ENCODE results near the gene FADS1.

DNA sequence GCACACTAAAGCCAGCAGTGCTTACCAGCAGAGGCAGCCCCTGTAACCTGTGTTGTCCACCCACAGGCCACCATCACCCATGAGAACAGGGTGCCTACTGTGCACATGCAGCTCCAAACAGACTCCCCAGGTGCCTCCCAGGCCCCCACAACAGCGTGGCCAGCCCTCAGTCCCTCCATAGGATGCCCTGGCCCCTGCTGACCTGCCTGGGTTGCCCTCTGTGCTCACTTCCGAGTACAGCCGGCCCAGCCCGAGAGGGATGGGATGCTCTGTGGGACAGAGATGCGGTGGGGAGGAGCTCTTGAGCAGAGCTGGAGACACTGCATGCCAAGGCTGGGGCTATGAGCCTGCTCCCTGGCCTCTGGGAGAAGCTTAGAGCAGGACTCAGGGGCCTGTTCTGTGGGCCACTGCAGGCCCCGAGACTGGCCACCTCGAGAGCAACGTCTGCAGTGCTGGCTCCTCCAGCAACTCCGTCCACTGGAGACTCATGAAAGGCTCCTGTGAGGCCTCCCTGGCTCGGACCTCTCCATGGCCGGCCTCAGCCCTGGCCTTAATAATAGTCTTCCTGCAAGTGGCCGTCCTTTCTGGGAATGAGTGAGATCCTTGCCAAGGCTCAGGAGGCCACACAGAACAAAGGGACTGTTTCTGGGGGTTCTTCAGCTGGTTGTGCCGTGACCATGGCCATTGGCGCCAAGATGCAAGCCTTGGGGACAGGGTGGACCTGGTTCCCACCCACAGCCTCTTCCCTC lies 38.3 kb upstream of the FADS1 start:
- TF ChIP-seq, protein P1, sequence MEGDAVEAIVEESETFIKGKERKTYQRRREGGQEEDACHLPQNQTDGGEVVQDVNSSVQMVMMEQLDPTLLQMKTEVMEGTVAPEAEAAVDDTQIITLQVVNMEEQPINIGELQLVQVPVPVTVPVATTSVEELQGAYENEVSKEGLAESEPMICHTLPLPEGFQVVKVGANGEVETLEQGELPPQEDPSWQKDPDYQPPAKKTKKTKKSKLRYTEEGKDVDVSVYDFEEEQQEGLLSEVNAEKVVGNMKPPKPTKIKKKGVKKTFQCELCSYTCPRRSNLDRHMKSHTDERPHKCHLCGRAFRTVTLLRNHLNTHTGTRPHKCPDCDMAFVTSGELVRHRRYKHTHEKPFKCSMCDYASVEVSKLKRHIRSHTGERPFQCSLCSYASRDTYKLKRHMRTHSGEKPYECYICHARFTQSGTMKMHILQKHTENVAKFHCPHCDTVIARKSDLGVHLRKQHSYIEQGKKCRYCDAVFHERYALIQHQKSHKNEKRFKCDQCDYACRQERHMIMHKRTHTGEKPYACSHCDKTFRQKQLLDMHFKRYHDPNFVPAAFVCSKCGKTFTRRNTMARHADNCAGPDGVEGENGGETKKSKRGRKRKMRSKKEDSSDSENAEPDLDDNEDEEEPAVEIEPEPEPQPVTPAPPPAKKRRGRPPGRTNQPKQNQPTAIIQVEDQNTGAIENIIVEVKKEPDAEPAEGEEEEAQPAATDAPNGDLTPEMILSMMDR (conservative IDR thresholded peaks at IDR 0.05) = no peak
- no peak for TF ChIP-seq EZH2 (IDR thresholded peaks at IDR 0.05; ENCODE audit: low read depth)

Data from PC-9 (cell line).